ENCODE results near the gene SON.

The SON gene

DNA sequence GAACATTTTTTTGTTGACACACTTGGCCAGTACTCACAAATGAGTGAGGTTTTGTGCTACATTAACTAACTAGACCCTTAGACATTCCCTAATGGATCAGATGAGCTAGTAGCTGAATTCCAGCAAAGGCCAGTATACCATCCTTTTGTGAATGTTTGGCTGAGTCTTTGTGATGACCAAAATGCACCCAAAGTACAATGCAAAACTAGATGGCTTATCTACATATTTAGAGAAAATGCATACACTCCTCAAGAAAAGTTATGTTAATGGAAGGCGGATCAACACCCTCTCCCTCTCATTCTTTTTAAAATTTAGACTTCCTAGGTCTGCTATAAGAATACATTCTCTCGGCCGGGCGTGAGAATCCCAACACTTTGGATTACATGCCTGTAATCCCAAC, 31.2 kb upstream of the SON start:
- TF ChIP-seq, protein P1, sequence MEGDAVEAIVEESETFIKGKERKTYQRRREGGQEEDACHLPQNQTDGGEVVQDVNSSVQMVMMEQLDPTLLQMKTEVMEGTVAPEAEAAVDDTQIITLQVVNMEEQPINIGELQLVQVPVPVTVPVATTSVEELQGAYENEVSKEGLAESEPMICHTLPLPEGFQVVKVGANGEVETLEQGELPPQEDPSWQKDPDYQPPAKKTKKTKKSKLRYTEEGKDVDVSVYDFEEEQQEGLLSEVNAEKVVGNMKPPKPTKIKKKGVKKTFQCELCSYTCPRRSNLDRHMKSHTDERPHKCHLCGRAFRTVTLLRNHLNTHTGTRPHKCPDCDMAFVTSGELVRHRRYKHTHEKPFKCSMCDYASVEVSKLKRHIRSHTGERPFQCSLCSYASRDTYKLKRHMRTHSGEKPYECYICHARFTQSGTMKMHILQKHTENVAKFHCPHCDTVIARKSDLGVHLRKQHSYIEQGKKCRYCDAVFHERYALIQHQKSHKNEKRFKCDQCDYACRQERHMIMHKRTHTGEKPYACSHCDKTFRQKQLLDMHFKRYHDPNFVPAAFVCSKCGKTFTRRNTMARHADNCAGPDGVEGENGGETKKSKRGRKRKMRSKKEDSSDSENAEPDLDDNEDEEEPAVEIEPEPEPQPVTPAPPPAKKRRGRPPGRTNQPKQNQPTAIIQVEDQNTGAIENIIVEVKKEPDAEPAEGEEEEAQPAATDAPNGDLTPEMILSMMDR (IDR thresholded peaks at IDR 0.05; ENCODE audit: low read depth, low read length) = no peak
- H3K4me3 ChIP-seq (replicated peaks in 1 of 2; ENCODE audit: low read depth in 2 of 2, low read length in 2 of 2) = no peak overlapping the region
- no peak for DNase-seq (ENCODE audit: low read depth in 2 of 2)

DNA sequence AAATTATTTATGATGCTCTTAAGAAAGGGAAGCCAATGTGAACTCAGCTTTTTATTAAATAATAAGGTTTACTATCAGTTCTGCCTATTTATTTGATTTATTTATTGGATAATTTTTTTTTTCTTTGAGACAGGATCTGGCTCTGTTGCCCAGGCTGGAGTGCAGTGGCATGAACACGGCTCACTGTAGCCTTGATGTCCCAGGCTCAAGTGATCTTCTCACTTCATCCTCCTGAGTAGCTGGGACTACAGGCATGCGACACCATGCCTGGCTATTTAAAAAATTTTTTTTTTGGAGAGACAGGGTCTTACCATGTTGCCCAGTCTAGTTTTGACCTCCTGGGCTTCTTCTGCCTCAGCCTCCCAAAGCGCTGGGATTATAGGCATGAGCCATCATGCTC, 30.4 kb upstream of the SON start:
- no peak for DNase-seq (ENCODE audit: low read depth in 2 of 2)
- no peak overlapping the region for H3K4me3 ChIP-seq (replicated peaks in 1 of 2; ENCODE audit: low read depth in 2 of 2, low read length in 2 of 2)
- TF ChIP-seq, protein P1 (IDR thresholded peaks at IDR 0.05; ENCODE audit: low read depth, low read length) = no peak

DNA sequence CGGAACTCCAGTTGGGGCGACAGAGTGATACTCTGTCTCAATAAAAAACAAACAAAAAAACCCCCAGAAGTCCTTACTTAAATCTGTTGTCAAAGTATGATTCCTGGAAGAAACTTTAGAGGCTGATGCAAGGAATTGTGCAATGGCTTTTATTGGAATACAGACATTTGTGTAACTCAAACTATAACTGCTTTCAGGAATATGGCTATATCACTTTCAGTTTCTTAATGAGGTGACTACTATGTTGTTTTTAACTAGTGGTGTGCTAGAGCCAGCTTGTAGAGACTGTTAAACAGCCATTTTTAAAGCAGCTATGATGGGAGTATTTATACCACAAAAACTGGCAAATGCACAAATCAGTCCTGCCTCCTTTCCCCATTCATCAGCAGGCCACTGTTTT, 28.6 kb upstream of the SON start:
- TF ChIP-seq, protein P1 (IDR thresholded peaks at IDR 0.05; ENCODE audit: low read depth, low read length) = no peak
- no peak overlapping the region for H3K4me3 ChIP-seq (replicated peaks in 1 of 2; ENCODE audit: low read depth in 2 of 2, low read length in 2 of 2)
- peak; percentile 9 to 55 for DNase-seq (ENCODE audit: low read depth in 2 of 2)

DNA sequence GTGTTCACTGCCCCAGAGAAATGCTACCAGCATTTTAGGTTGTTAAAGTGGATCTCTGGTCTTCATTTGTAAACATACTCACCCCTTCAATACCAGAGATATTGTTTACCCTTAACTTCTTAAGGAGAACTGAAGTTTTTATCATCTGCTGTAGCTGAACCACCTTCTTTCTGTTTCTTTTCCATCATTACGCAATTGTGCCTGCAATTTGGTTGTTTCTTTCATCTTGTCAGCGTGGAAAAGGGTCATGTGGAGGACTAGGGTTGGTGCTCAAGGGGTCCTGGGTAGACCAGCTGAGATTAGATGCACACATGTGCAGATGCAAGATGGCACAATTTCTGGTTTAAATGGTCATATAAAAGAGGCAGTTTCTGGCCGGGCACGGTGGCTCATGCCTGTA, 23.9 kb upstream of the SON start:
- TF ChIP-seq, protein P1 (IDR thresholded peaks at IDR 0.05; ENCODE audit: low read depth, low read length) = no peak
- no peak for DNase-seq (ENCODE audit: low read depth in 2 of 2)
- H3K4me3 ChIP-seq (replicated peaks in 1 of 2; ENCODE audit: low read depth in 2 of 2, low read length in 2 of 2) = no peak overlapping the region

DNA sequence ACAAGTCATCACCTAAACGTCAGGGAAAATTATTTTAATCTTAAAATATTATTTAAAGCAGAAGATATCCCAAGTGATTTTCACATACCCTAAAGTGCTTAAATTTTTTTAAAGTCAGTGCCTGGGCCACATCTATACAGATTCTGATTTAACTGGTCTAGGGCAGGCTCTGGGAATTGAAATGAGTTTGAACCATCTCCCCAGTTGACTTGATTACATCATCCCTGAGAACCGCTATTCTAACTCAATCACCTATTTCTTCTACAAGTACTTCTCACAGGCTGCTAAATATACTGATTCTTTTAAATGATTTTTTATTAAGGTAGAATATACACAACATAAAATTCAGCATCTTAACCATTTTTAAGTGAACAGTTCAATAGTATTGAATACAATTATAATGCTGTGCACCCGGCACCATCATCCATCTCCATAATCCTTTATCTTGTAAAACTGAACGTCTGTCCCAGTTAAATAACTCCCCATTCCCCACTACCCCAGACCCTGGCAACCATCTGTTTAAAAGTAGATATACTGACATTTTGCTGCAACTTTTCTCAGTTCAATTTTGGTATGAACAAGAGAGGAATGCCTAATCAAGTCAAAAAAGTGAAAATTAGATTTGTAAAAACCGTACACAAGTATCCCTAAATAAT, 20.4 kb upstream of the SON start:
- H3K4me3 ChIP-seq (replicated peaks in 1 of 2; ENCODE audit: low read depth in 2 of 2, low read length in 2 of 2) = no peak overlapping the region
- TF ChIP-seq, protein P1 (IDR thresholded peaks at IDR 0.05; ENCODE audit: low read depth, low read length) = no peak
- DNase-seq (ENCODE audit: low read depth in 2 of 2) = no peak

DNA sequence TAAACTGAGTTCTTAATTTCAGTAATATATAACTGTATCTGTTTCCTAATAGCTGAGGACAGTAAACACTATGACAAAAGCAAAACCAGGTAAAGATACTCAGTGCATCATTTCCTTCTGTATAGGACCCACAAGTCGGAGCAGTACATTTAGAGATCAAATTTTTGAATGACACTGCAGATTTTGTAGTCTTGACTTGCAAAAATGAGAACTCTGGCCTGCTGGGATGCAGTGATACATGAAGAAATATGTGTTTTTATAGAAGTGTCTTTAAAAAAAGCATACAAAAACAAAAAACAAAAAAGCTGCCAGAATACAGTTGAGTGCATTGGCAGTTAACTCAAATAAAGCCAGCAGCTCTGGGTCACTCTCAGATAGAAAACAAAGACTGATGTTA, 19.9 kb upstream of the SON start:
- H3K4me3 ChIP-seq (replicated peaks in 1 of 2; ENCODE audit: low read depth in 2 of 2, low read length in 2 of 2) = no peak overlapping the region
- no peak for DNase-seq (ENCODE audit: low read depth in 2 of 2)
- TF ChIP-seq, protein P1 (IDR thresholded peaks at IDR 0.05; ENCODE audit: low read depth, low read length) = no peak

DNA sequence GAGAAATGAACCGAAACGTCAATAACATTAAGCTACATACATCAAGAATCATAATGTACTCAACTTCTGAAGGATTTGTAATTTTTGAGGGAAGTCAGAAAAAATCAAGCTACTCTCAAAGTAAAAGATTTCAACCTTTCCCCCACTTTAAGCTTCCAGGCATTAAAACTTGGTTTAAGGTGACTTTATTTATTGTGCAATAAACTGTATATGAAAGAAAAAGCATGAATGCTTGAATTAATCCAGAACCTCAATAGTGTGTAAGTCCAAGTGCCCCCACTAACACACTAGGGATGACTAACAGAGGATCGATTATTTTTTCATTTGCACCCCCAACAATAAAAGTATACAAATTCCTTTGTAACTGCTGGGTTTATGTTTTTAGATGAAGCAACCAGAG, 11.8 kb upstream of the SON start:
- H3K4me3 ChIP-seq (replicated peaks in 1 of 2; ENCODE audit: low read depth in 2 of 2, low read length in 2 of 2) = no peak overlapping the region
- no peak for DNase-seq (ENCODE audit: low read depth in 2 of 2)
- TF ChIP-seq, protein P1 (IDR thresholded peaks at IDR 0.05; ENCODE audit: low read depth, low read length) = no peak
